Epithelial cell of proximal tubule (primary cell): ENCODE measurements around the gene MAPK4. TPM values are rescaled to one million over a fixed set of nuclear protein-coding genes. Genes with fewer than 3 reads are reported as not detected.

Experiments used
- DNase-seq: peaks from one replicate; pipeline ENCODE4 v3.0.0-alpha.2; 2011; ENCODE audit warnings: low read depth
- H3K4me3 ChIP-seq: 2 replicates; pipeline ENCODE4 v1.5.1; 2011; ENCODE audit warnings: low read depth, mild to moderate bottlenecking, low read length
- CTCF ChIP-seq: conservative IDR thresholded peaks from 2 replicates; pipeline ENCODE4 v1.5.1; 2012; ENCODE audit warnings: low read depth, mild to moderate bottlenecking, low read length
- total RNA-seq: library from RNA; depleted of rRNA; stranded (reverse); fragments of >200 nt; gene quantifications from 2 replicates; pipeline ENCODE4 v1.2.3, GENCODE V29; 2015

MAPK4 gene
- total RNA-seq, 1 donor from 2014 or later = 1.3 TPM

DNA sequence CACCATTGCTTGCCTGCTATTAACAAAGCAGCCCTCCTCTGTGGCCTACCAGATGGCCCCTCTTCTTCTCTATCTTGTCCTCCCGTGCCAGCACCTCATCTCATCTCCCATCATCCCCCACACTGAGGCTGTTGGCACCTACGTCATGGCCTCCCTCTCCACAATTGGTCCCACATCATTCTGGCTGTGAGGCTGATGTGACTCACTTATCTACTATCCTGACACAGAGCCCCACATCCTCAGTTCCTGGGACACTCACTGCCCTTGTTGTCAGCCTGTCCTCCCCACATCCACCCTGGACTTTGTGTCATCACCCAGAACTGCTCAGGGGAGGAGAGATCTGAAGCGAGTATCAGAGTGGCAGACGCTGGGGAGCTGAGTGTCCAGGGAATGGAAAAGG is 157.0 kb downstream of the MAPK4 start:
- no peak for DNase-seq
- H3K4me3 ChIP-seq = no peak overlapping the region
- no peak for TF ChIP-seq CTCF

GRCh38 chr18:50717563-50717962 is 157.7 kb downstream of the MAPK4 start:
- no peak overlapping the region for H3K4me3 ChIP-seq
- no peak for DNase-seq
- no peak for TF ChIP-seq CTCF

GRCh38 chr18:50719471-50720324 is 159.8 kb downstream of the MAPK4 start:
- no peak for DNase-seq
- H3K4me3 ChIP-seq = no peak overlapping the region
- no peak for TF ChIP-seq CTCF

GRCh38 chr18:50720325-50720674 is 160.4 kb downstream of the MAPK4 start:
- no peak overlapping the region for H3K4me3 ChIP-seq
- no peak for TF ChIP-seq CTCF
- no peak for DNase-seq

DNA sequence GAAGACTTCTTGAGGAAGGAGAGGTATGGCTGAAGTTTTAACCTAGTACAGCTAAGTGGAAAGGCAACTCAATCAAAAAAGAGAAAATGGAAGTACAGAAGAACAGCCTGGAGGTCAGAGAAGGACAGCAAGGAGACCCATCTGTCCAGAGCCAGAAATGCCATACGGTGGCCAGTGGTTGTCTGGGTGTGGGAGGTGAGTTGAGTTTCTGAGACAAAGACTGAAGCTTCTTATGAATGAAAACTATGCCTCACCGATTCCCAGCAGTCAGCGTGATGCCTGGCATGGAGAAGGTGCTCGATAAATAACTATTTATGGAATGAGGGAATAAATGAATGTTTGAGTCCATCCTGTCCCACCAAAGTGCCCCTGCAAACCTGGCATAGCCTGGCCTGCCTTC is 161.1 kb downstream of the MAPK4 start:
- no peak for DNase-seq
- H3K4me3 ChIP-seq = no peak overlapping the region
- TF ChIP-seq CTCF = no peak

- no peak for TF ChIP-seq CTCF
- no peak overlapping the region for H3K4me3 ChIP-seq
- no peak for DNase-seq
Measured at GRCh38 chr18:50721451-50722120, 161.7 kb downstream of the MAPK4 start.
